Type B pancreatic cell (in vitro differentiated cells): ENCODE data around the gene RBP5. TPM values are rescaled to one million over a fixed set of nuclear protein-coding genes. Genes with fewer than 3 reads are reported as not detected.

Source experiments
- DNase-seq: peaks from one replicate; pipeline ENCODE4 v3.0.0; 2021; ENCODE audit warnings: mixed read lengths; ENCODE audit not compliant: unreplicated experiment; ENCODE audit errors: extremely low spot score
- H3K27ac Mint-ChIP-seq: 2 replicates; pipeline ENCODE4 v1.8.0; 2021; ENCODE audit warnings: mild to moderate bottlenecking, mixed read lengths
- H3K27me3 Mint-ChIP-seq: 2 replicates; pipeline ENCODE4 v1.8.0; 2021; ENCODE audit warnings: mixed read lengths
- H3K36me3 Mint-ChIP-seq: 2 replicates; pipeline ENCODE4 v1.8.0; 2021; ENCODE audit warnings: mixed read lengths
- H3K4me1 Mint-ChIP-seq: one replicate; pipeline ENCODE4 v1.8.0; 2021; ENCODE audit warnings: mixed read lengths; ENCODE audit not compliant: unreplicated experiment
- H3K4me3 Mint-ChIP-seq: 2 replicates; pipeline ENCODE4 v1.8.0; 2021; ENCODE audit warnings: mild to moderate bottlenecking, mixed read lengths
- H3K9me3 Mint-ChIP-seq: 2 replicates; pipeline ENCODE4 v1.8.0; 2021; ENCODE audit warnings: mixed read lengths
- total RNA-seq: library from RNA; stranded (reverse); gene quantifications from 2 replicates; pipeline ENCODE4 v1.2.1, GENCODE V29; 2021; ENCODE audit warnings: low replicate concordance
- TF ChIP-seq, protein P1 (sequence below): fragments of 200-600 bp; sonication (generic); conservative IDR thresholded peaks from 2 replicates; pipeline ENCODE4 v1.5.0; 2021; ENCODE audit warnings: antibody characterized with exemption, mild to moderate bottlenecking

The RBP5 gene
- total RNA-seq, 1 donor from 2014 or later: 1.0 TPM

DNA sequence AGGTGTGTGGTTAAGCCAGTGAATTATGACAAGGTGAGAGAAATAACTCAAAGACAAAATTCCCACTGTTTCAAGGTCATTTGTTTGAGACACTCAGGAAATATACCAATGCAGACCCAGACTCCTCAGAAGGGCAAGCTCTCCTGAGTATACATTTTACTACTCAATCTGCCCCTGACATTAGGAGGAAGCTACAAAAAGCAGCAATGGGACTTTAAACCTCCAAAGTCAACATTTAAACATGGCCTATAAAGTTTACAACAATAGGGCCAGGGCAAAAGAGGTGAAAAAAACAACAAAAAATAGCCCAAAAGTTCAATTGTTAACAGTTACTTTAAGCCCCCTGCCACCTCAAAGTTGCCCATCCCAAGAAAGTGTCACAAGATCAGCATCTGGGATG is 41.3 kb upstream of the RBP5 start:
- Mint-ChIP-seq H3K27ac (no peak overlapping the region), H3K9me3 (peaks cover 3% of the 10 kb centered on the region), H3K36me3 (peaks cover 7% of the 10 kb centered on the region), H3K4me1 (no peaks in the 10 kb centered on the region), H3K4me3 (no peak overlapping the region), H3K27me3 (peaks cover 22% of the 10 kb centered on the region)
- TF ChIP-seq, protein P1, sequence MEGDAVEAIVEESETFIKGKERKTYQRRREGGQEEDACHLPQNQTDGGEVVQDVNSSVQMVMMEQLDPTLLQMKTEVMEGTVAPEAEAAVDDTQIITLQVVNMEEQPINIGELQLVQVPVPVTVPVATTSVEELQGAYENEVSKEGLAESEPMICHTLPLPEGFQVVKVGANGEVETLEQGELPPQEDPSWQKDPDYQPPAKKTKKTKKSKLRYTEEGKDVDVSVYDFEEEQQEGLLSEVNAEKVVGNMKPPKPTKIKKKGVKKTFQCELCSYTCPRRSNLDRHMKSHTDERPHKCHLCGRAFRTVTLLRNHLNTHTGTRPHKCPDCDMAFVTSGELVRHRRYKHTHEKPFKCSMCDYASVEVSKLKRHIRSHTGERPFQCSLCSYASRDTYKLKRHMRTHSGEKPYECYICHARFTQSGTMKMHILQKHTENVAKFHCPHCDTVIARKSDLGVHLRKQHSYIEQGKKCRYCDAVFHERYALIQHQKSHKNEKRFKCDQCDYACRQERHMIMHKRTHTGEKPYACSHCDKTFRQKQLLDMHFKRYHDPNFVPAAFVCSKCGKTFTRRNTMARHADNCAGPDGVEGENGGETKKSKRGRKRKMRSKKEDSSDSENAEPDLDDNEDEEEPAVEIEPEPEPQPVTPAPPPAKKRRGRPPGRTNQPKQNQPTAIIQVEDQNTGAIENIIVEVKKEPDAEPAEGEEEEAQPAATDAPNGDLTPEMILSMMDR: no peak
- no peak for DNase-seq

DNA sequence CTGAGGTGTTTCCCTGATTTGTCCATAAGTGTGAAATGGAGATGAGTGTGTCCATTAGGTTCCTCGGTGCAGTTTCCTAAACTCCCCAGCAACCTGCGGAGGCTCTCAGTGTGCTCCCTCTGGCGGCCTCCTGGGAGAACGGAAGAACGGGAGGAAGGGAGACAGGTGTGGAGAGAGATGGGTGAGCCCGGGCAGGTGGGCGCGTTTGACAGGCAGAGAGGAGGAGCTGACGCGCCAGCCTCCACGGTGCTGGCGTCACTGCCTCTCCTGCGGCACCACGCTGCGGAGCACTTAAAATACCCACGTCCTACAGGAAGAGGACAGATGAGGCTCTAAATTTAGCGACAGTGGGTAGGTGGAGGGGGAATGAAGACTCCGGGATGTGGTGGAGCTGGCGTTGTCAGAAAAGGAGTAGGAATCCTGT is 34.0 kb upstream of the RBP5 start:
- peak overlapping the region; percentile 3 for H3K4me3 Mint-ChIP-seq
- no peak for DNase-seq
- H3K27ac Mint-ChIP-seq: peak overlapping the region; percentile 6
- no peaks in the 10 kb centered on the region for H3K4me1 Mint-ChIP-seq
- peaks cover 32% of the 10 kb centered on the region for H3K27me3 Mint-ChIP-seq
- H3K9me3 Mint-ChIP-seq: peaks cover 3% of the 10 kb centered on the region
- peaks cover 9% of the 10 kb centered on the region for H3K36me3 Mint-ChIP-seq
- TF ChIP-seq, protein P1: peak; percentile 60

DNA sequence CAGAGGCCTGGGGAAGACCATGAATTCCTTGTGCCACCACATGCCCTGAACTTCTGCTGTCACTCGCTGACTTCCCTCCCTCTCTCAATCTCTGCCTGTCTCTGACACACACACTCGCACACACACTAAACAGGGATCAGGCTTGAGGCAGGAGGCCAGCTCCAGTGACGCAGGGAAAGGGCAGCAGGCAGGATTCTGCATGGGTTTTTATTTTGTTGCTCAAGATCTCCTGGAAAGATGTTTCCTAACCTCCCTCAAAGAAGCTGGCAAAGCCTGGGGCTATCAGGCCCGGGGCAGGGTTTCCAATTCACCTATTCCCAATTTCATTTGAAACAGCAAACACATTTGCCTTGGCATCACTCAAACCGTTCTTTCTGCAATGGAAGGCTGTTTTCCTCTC is 33.1 kb upstream of the RBP5 start:
- TF ChIP-seq, protein P1: no peak
- peaks cover 9% of the 10 kb centered on the region for H3K36me3 Mint-ChIP-seq
- H3K4me1 Mint-ChIP-seq: no peaks in the 10 kb centered on the region
- H3K4me3 Mint-ChIP-seq: no peak overlapping the region
- DNase-seq: no peak
- no peaks in the 10 kb centered on the region for H3K9me3 Mint-ChIP-seq
- no peak overlapping the region for H3K27ac Mint-ChIP-seq
- peaks cover 32% of the 10 kb centered on the region for H3K27me3 Mint-ChIP-seq

DNA sequence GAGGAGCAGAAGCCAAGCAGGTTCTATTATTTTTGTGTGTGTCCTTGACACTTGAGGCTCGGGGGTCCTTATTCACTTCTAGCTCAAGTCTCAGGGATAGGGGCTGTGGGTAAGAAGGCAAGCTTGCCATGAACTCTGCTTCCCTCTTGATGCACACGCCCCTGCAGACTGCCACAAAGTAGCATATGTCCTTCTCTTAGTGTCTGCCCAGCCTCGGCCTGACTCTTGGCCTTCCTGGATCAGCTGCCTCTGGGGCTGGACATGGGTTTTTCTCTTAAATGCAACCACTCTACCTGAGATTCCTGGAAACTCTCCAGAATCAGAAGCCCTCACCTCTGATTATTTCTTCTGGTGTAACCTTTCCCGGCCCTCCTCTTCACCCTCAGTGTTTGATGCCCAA is 32.6 kb upstream of the RBP5 start:
- TF ChIP-seq, protein P1: no peak
- Mint-ChIP-seq H3K36me3 (peaks cover 9% of the 10 kb centered on the region), H3K27me3 (peaks cover 32% of the 10 kb centered on the region), H3K27ac (no peak overlapping the region), H3K4me3 (no peak overlapping the region), H3K4me1 (no peaks in the 10 kb centered on the region), H3K9me3 (no peaks in the 10 kb centered on the region)
- no peak for DNase-seq

DNA sequence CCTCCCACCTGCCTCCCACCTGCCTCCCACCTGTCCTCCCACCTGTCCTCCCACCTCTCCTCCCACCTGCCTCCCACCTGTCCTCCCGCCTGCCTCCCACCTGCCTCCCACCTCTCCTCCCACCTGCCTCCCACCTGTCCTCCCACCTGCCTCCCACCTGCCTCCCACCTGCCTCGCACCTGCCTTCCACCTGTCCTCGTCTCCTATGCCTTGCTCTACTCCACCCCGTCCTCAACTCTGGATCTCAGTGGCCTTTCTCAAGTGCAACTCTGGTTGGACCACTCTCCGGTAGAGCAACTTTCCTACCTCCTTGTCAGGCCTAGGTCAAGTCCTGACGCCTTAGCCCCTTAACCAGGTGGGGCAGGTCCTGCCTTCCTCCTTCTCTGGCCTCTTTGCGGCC is 31.5 kb upstream of the RBP5 start:
- TF ChIP-seq, protein P1: no peak
- H3K4me1 Mint-ChIP-seq: no peaks in the 10 kb centered on the region
- no peaks in the 10 kb centered on the region for H3K9me3 Mint-ChIP-seq
- H3K27me3 Mint-ChIP-seq: peaks cover 27% of the 10 kb centered on the region
- no peak overlapping the region for H3K27ac Mint-ChIP-seq
- no peak overlapping the region for H3K4me3 Mint-ChIP-seq
- H3K36me3 Mint-ChIP-seq: peaks cover 9% of the 10 kb centered on the region
- DNase-seq: no peak
